Measurements from ENCODE around the gene ANKRD11.
"Not testable (repeated sequence)": the region's sequence is repeated elsewhere in the genome, so short reads cannot be mapped to it uniquely, and the experiment has no call there.

ANKRD11 gene

GRCh38 chr16:89442588-89442987 is 47.8 kb downstream of the ANKRD11 start:
- ChIA-PET CTCF (interaction anchor here (1.0 to 1.7 kb wide), 3 partner anchors 16 to 25 kb away, joined by 3 to 6 read pairs (median 3); no protein-coding TSS in a partner anchor), POLR2A (interaction anchor here (1.0 kb wide), 1 partner anchor 40 kb away, joined by 3 read pairs; no protein-coding TSS in a partner anchor)
- no peak for DNase-seq (ENCODE audit: extremely low spot score)
- no peak for TF ChIP-seq CTCF (IDR thresholded peaks at IDR 0.05; ENCODE audit: control extremely low read depth, extremely low read depth, low read depth, missing control alignments)

GRCh38 chr16:89439659-89440058 is 50.7 kb downstream of the ANKRD11 start:
- POLR2A ChIA-PET: no interaction called here
- no peak for TF ChIP-seq CTCF (IDR thresholded peaks at IDR 0.05; ENCODE audit: control extremely low read depth, extremely low read depth, low read depth, missing control alignments)
- DNase-seq (ENCODE audit: extremely low spot score): no peak
- CTCF ChIA-PET: no interaction called here

GRCh38 chr16:89437991-89438390 is 52.4 kb downstream of the ANKRD11 start:
- no peak for DNase-seq (ENCODE audit: extremely low spot score)
- no peak for TF ChIP-seq CTCF (IDR thresholded peaks at IDR 0.05; ENCODE audit: control extremely low read depth, extremely low read depth, low read depth, missing control alignments)
- ChIA-PET POLR2A (no interaction called here), CTCF (interaction anchor here (0.7 to 1.5 kb wide), 3 partner anchors 12 to 28 kb away, joined by 3 read pairs; no protein-coding TSS in a partner anchor)

- POLR2A ChIA-PET: no interaction called here
- no peak for DNase-seq (ENCODE audit: extremely low spot score)
- TF ChIP-seq CTCF (IDR thresholded peaks at IDR 0.05; ENCODE audit: control extremely low read depth, extremely low read depth, low read depth, missing control alignments): no peak
- CTCF ChIA-PET: interaction anchor here (1.2 to 1.5 kb wide), 2 partner anchors 17 to 29 kb away, joined by 3 read pairs; no protein-coding TSS in a partner anchor
These were observed 52.9 kb downstream of the ANKRD11 start for GRCh38 chr16:89437251-89437987.

- no peak for DNase-seq (ENCODE audit: extremely low spot score)
- ChIA-PET POLR2A (no interaction called here), CTCF (interaction anchor here (0.7 to 1.2 kb wide), 3 partner anchors 10 to 29 kb away, joined by 3 read pairs; no protein-coding TSS in a partner anchor)
- no peak for TF ChIP-seq CTCF (IDR thresholded peaks at IDR 0.05; ENCODE audit: control extremely low read depth, extremely low read depth, low read depth, missing control alignments)
These were observed 54.0 kb downstream of the ANKRD11 start for GRCh38 chr16:89436366-89436765.

- DNase-seq (ENCODE audit: extremely low spot score): not testable (repeated sequence)
- POLR2A ChIA-PET: interaction anchor here (0.7 kb wide), 1 partner anchor 12 kb away, joined by 4 read pairs; no protein-coding TSS in a partner anchor
- CTCF ChIA-PET: interaction anchor here (0.8 to 1.2 kb wide), 3 partner anchors 11 to 15 kb away, joined by 3 to 5 read pairs (median 3); no protein-coding TSS in a partner anchor
These were observed 55.3 kb downstream of the ANKRD11 start for GRCh38 chr16:89435059-89435458.

GRCh38 chr16:89434490-89434889 is 55.9 kb downstream of the ANKRD11 start:
- no peak for DNase-seq (ENCODE audit: extremely low spot score)
- ChIA-PET POLR2A (no interaction called here), CTCF (interaction anchor here (0.8 to 1.2 kb wide), 3 partner anchors 12 to 14 kb away, joined by 3 to 5 read pairs (median 3); no protein-coding TSS in a partner anchor)
- no peak for TF ChIP-seq CTCF (IDR thresholded peaks at IDR 0.05; ENCODE audit: control extremely low read depth, extremely low read depth, low read depth, missing control alignments)

- DNase-seq (ENCODE audit: extremely low spot score); POLR2A ChIA-PET; CTCF ChIA-PET: not testable (repeated sequence)
These were observed 56.9 kb downstream of the ANKRD11 start for GRCh38 chr16:89433363-89433984.
